Activated naive CD4-positive, alpha-beta T cell treated with Interleukin-2 at 50 U/mL for 16 hours (primary cell): ENCODE data around the gene BEGAIN.

Experiments used
- DNase-seq: peaks from one replicate; pipeline ENCODE4 v3.0.0-alpha.2; 2020

The BEGAIN gene, protein sequence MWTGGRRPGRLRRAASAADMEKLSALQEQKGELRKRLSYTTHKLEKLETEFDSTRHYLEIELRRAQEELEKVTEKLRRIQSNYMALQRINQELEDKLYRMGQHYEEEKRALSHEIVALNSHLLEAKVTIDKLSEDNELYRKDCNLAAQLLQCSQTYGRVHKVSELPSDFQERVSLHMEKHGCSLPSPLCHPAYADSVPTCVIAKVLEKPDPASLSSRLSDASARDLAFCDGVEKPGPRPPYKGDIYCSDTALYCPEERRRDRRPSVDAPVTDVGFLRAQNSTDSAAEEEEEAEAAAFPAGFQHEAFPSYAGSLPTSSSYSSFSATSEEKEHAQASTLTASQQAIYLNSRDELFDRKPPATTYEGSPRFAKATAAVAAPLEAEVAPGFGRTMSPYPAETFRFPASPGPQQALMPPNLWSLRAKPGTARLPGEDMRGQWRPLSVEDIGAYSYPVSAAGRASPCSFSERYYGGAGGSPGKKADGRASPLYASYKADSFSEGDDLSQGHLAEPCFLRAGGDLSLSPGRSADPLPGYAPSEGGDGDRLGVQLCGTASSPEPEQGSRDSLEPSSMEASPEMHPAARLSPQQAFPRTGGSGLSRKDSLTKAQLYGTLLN

DNA sequence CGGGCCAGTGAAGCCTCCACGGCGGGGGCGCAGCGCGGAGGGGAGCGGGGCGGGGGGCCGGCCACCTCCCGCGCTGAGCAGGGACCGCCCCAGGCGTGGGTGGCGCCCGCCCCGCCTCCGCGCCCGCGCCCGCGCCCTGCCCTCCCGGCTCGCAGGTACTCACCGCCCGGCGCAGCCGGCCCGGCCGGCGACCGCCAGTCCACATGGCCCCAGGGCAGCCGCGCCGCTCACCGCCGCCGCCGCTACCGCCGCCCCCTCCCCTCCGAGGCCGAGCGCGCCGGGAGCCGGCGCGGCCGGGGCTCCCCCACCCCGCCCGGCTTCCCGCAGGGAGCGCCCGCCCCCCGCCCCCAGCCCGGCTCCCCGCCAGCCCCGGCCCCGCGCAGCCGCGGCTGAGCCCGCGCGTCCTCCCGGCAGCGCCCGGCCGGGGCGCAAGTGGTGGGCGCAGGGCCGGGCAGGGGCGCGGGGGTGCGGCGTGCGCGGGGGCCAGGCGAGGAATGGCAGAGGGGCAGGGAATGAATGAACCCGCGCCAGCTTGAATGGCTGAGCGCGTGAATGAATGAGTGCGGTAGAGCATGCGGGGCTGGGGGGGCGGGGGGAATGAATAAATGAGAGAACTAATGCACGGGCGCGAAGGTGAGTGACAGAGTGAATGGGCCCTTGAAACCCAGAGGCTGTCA is at the start of gene BEGAIN:
TSS of gene BEGAIN (minus strand) at position 332 of the 677 bp plus-strand sequence. CDS start at position 205, 127 bp downstream.
- peak; percentile 40 for DNase-seq

DNA sequence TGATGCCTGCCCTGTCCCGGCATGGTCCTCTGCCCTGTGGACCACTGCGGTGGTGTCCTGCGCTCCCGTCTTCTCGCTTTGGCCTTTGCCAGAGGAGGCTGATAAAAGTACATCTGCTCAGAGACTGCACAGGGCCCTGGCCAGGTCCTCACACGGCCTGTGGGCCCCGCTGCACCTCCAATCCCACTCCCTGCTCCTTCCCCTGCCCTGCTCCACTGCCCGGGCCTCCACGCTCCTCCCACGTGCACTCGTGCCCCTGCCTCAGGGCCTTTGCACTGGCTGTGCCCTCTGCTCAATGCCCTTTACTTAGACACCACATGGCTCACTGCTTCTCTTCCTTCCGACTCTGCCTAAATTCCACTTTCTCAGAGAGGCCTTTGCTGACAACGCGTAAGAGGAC is 49.3 kb upstream of the BEGAIN start:
- no peak for DNase-seq

DNA sequence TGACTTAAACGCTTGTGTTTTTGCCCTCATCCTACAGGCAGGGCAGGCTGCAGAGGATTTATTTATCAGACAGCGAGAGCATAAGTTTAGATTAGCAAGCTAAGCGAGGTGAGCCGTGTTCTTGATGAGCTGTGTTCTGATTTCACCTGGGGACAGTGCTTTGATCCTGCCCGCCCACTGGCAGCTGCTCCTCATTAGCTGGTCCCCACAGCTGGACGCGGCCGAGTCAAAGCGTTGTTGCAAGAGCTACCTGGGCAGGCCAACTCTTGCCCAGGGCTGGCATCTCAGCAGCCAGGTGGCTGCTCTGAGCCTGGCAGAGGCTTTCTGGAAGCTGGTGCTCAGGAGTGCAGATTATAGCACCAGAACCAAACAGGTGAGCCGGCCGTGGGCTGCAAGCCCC is 46.8 kb upstream of the BEGAIN start:
- DNase-seq = no peak

DNA sequence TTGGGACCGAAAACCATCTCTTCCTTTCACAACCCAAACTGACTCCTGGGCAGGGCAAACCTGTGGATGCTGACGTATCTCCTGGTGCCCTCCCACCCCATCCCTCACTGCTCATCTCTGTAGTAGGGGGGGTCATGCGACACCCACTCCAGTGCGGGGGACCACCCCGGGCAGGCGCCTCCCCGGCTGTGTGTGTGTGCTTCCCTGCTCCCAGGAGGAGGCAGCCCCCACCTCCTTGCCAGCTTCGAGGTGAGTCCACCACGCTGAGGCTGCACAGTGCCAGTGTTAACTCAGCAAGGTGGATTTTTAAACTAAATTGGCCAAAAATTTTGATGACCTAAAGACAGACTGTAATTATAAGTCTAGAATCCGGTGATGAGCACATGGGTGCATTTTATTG is 46.2 kb upstream of the BEGAIN start:
- DNase-seq = no peak

DNA sequence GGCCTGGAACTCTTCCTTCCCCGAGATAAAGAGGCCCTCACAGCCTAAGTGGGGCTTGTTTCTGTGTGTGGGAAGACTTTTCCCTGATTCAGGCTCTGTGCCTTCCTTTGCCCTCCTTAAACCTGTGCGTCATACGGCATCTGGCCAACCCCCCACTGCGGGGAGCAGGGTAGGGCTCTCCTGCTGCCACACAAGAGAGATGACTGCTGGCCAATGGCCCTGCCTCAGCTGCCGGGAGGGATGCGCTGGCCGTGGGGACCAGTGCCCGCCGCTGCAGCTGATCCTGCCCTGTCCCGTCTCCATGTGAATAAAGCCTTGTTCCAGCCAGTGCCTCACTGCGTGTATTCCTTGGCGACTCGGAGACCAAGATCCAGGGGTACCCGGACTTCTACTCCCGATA is 42.5 kb upstream of the BEGAIN start:
- no peak for DNase-seq

GRCh38 chr14:100629098-100629497 is 41.9 kb upstream of the BEGAIN start:
- no peak for DNase-seq

DNA sequence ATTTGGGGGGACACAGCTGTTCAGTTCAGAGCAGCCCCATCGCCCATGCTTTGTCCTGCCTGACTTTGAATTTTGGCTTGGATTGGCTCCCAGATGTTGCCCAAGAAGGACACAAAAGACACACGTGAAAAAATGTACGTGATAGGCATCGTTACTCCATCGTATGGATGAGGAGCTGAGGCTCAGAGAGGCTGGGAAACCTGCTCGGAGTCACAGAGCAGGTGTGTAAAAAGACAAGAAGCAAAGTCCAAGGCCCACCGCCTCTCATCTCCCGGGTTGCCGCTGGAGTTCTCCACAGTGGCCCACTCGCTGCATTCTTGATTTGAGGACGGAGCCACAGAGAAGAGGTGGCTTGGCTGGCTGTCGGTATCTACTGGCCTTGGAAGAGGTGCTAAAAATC is 41.0 kb upstream of the BEGAIN start:
- DNase-seq = no peak

DNA sequence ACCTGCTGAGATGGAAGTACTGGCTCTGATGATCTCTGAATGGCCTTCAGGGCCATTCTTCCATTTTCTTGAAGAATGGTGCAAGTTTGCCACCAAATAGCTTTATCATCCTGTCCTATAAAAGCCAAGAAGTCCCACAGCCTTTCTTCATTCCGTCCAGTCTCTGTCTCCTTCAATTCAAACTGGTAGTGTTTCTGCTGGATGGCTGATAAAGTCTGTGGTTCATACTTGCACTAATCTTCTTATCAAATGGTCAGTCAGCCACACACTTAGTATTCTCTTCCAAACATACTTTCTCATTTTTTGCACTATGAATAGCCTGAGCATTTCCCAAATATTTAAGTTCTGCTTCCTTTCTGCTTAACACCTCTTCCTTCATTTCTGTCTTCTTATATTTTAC is 39.4 kb upstream of the BEGAIN start:
- no peak for DNase-seq

- no peak for DNase-seq
Observed at GRCh38 chr14:100623961-100624360, 36.7 kb upstream of the BEGAIN start.

DNA sequence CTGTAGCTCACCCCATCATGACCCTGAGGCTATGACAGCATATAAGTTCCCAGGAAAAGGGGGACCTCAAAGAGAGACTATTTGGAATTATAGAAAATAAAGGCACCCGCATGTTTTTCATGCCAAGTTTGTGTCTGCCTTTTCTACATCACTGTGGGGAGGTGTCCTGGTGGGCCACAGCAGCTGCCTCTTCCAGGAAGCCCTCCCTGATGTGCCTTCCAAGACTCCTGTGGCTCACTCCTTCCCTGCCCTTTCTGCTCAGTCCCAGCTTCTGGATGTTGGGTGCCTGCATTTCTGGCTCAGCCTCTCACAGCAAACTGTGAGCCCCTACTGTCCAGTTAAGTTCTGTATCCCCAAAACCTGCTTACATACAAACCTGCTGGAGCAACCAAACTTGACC is 36.3 kb upstream of the BEGAIN start:
- DNase-seq = no peak

DNA sequence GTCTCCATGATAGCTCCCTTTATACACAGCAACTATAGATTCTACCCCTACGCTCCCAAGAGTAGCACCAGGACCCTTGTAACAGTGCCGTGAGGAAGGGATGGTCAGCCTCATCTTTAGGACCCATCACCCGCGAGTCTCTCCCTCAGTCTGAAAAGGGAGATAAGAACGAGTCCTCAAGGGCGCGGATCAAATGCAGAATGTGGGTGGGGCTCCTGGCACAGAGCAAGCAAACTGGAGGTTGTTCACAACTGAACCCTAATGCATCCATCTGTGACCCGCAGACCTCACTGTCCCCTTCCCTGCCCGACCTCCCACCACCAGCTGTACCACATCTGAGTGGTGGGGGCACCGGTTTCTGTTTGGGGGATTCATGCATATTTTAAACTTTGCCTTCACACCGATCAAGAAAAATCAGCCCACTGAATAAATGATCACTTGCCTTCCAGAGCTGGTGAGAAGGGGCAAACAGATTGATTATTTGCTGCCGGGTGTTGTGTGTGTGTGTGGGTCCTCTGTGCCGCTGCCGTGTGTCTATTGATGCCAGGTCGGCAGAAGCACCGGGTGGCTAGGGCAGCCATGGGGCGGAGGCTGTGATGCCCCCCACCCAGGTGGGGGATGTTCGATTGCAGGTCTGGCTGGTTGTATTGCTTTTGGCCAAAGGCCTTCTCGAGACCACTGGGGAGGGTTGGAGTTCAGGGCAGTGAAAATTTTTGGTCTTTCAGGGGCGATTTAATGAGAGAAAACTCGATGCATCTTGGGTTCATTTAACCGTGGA is 35.7 kb upstream of the BEGAIN start:
- DNase-seq = no peak

GRCh38 chr14:100622224-100622623 is 35.0 kb upstream of the BEGAIN start:
- DNase-seq = no peak

- no peak for DNase-seq
Observed at GRCh38 chr14:100621806-100622205, 34.6 kb upstream of the BEGAIN start.

DNA sequence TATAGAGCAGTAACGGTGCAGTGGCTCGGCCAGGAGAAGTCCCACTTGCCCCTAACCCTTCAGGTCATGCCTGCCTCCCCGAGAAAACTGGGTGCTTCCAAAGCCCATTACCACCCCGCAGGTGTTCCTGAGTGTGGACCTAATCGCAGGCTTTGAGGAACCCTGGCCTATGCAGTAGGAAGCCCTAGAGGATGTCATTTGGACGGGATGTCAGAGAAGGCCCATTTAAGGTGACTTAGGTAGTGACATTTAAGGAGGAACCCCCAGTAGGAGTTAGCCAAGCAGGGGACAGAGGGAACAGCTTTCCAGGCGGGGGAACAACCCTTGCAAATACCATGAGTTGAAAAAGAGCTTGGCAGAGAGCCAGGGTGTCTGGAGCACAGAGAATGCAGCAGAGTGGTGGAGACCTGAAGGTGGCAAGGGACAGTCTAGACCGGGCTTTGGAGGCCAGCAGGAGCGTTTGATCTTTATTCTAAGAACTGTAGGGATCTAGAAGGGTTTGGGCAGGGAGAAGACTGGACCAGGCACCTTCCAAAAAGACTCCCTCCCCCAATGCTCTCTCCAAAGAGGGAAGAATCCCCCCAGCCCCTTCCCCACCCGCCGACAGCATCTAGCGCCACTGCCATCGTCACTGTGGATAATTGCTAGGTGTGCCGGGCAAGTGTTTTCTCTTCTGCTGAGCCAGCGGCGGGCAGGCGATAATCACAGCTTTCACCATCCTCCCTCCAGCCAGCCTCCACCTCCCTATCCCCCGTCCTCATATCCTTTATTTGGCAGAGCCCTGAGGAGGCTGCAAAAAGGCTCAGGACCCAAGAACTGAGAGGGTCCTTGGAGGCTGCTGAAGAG is 33.3 kb upstream of the BEGAIN start:
- DNase-seq = no peak

GRCh38 chr14:100619396-100620254 is 32.4 kb upstream of the BEGAIN start:
- DNase-seq = no peak

DNA sequence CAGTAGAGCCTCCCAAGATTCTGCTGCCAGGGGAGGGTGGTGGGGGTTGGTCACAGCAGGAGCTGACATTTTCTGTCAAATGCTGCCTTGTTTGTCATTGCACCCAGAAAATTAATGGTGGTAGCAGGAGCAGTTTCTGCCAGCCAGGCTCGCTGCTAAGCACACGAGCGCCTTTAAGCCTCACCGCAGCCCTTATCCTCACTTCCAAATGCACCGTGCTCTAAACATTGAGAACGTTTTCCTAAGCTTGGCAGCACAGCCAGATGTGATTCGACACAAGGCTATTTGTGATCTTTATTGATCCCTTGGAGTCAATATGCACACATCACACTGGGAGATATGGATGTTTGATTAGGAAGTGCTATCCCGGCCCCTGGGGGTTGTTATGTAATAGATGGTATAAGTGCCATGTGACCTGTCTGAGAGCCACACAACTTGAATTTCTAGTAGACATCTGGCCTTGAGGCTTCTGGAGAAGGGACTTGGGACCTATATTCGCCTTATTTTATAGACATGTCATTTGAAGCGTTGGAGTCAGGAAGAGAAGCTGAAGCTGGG is 31.6 kb upstream of the BEGAIN start:
- no peak for DNase-seq

DNA sequence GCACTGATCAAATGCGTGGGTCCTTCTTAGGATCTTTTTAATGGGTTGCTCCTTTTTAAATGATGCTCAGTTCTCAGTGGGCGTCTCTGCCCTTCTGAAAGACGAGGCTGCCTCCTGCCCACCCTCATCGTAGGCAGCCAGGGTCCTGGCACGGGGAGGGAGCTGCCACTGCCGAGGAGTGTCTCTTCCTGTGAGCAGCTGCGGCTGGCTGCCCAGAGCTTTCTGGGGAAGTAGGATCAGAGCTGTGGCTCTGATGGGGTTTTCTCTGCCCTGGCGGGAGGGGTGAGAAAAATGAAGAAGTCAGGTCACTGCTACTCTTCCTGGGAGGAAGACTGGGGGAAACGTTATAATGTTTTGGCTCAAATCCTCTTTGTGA is 31.1 kb upstream of the BEGAIN start:
- DNase-seq = no peak

GRCh38 chr14:100617410-100618317 is 30.4 kb upstream of the BEGAIN start:
- no peak for DNase-seq

GRCh38 chr14:100616854-100617409 is 29.7 kb upstream of the BEGAIN start:
- no peak for DNase-seq
